Activated gamma-delta T cell treated with anti-CD3 and anti-CD28 coated beads, Interleukin-2, amount 50 U/mL, for 16 hours (primary cell): ENCODE measurements around the gene TTC7B.

Experiments
- DNase-seq: peaks from one replicate; pipeline ENCODE4 v3.0.0-alpha.2; 2020; ENCODE audit warnings: low read depth

TTC7B gene

GRCh38 chr14:90648421-90648820 lies 167.8 kb downstream of the TTC7B start:
- DNase-seq, result no peak

- no peak for DNase-seq
Observed at GRCh38 chr14:90647473-90648005, 168.7 kb downstream of the TTC7B start.

- DNase-seq, result no peak
Observed at GRCh38 chr14:90645842-90646443, 170.3 kb downstream of the TTC7B start.

- no peak for DNase-seq
Observed at GRCh38 chr14:90644882-90645281, 171.3 kb downstream of the TTC7B start.

DNA sequence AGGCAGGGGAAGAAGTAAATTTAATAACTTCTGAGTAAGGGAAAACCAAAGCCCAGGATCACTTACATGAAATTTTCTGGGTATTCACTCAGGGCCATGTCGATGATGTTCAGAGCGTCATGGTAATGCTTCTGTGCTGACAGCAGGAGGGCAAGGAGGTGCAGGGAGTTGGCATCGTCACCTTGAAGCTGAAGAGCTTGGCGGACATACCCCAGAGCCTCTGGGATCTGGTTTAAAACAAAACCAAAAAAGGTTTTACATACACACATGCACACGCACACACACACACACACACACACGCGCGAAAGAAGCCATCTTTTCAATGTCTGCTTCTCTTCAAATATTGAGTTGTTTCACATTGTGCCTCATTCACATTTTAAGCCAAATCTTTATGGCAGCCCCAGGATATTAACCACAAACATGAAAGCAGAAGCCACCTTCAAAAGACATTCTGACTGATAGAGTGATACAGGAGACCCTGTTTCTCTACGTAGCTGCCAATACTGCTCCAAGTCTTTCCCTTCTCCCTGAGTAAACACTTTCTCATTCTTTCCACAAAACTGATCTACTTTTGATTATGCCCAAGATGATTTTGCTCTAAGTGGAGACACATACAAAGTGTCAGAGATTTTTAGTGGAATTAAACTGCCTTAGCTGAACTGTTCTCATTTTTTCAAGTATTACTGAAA lies 172.1 kb downstream of the TTC7B start:
- DNase-seq, result no peak

DNA sequence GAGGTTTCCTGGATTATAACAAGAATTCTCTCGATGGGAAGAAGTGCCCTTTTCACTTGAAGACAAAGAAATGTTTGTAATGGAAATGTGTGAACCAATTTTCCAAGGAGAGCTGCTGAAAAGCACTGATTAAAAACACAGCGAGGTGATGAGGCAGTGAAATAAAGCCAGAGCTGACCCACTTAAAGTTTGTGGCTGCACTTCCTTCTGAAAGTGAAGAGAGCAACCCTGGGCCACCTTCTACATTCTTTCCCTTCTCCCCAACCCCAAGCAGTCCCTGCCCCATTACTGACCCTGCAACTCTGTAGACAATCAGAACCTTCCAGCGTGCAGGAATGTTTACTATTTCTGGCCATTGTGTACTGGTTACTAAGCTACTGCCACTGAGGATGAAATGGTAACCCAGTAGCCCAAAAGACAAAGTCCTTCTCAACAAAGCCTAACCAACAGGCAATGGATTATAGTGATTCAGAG lies 173.9 kb downstream of the TTC7B start:
- DNase-seq, result no peak

DNA sequence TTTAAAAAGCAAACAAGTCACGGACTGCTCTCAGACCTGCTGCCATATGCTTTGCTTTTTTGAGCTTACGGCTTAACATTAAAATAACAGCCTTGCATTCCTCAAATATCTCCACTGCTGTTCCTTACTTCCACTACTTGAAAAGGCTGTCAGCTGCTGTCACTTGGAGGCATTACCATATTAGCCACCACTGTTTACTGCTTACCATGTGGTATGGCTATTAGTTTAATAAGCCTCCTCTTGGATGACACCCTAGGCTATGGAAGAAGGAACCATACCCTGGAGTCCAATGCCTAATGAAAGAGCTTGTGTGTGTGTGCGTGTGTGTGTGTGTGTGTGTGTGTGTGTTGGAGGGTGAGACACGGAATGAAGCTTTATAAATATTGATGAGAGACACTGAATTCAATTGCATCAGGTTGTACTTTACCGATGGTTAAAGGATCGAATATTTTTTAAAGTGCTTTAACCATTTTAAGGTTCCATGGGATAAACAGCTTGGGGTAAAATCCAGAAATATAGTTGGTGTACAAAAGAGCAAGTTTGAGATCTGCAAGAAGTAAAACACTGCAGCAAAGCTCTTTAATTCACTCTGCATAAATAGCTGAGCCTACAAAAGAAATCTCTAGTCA lies 174.5 kb downstream of the TTC7B start:
- DNase-seq, result no peak

DNA sequence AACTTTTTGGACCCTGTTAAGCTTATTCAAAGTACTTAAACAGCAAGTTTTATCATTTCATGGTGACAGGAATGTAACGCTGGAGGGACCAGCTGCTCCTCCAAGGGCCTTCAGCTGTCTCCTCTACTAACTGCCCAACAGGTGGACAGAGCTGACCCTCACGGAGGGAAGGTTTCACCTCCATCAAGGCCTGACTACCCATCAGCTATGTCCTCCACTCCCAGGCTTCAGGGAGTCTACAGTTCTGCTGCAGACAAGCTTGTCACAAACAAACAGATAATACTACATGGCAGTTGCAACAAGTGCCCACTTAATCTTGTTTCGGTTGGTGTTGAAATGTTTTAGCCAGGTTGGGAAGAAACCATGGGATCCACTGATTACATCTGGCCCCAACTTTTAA lies 175.1 kb downstream of the TTC7B start:
- no peak for DNase-seq

DNA sequence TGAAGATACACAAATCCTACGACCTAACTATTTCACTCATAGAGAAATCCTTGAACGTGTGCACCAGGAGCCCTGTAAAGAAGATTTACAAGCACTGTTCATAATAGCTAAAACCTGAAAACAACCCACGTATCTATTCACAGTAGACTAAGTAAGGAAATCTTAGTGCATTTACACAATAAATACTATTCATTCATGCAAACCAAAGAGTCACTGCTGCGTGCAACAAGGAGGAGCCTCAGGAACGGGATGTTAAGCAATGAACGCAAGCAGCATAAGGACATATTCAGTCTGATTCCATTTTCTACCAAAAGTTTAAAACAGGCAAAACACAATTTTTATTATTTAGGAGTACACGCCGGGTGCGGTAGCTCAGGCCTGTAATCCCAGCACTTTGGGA lies 176.6 kb downstream of the TTC7B start:
- no peak for DNase-seq

DNA sequence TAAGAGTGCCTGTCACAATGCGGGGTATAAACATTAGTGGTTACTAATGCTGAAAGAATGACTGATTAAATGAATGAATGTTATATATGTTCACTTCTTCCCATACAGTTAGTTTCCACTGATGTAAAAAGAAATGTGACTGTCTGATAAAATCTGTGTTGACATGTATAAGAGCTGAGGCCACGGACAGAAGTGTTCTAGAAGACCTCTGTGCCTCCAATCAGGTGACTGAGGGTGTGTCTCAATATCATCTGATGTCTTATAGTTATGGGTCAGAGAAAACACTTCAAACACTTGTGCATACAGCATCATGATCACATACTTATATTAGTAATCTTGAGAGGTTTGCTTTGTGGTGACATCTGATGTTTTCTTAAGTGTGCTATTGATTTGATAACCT lies 183.4 kb downstream of the TTC7B start:
- DNase-seq, result no peak

- no peak for DNase-seq
Observed at GRCh38 chr14:90632451-90632850, 183.8 kb downstream of the TTC7B start.

GRCh38 chr14:90630171-90630806 lies 185.9 kb downstream of the TTC7B start:
- DNase-seq, result no peak

DNA sequence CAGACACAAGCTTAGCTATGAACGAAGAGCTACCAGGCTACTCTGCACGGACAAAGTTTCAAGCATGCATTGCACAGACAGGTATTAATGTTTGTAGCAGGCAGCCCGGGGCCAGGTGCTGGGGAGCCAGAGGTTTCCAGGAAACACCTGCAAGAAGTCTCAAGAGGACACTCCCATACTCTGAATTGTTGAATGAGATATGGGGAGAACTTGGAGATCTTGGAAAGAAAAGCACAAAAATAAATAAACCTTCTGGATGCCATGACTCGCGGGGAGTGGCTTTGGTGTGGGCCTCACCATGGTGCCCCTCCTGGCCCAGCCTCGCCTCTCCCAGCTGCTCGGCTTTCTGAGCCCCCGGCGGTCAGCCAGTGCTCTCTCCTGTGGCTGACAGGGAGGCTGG lies 186.8 kb downstream of the TTC7B start:
- DNase-seq, result no peak

- no peak for DNase-seq
Observed at GRCh38 chr14:90628825-90629224, 187.4 kb downstream of the TTC7B start.

- no peak for DNase-seq
Observed at GRCh38 chr14:90627478-90627877, 188.8 kb downstream of the TTC7B start.

GRCh38 chr14:90626550-90626949 lies 189.7 kb downstream of the TTC7B start:
- DNase-seq, result no peak

DNA sequence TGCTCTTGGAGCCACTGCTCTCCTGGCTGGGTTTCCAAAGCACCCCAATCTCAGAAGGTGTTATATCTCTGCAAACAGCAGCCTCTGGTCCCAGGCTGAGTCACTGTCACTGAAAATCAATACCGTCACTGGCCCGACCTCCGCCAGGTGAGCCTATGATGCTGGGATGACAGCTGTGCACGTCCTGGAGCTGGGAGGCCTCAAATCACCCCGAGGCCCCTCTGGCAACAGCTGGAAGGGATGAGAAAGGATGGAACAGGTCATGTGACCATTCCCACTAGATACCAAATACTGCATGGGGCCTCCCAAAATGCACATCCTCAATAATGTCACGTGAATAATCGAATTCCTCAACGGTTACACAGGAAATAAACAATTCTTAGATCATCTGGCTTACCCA lies 190.8 kb downstream of the TTC7B start:
- no peak for DNase-seq

- no peak for DNase-seq
Observed at GRCh38 chr14:90624732-90625400, 191.4 kb downstream of the TTC7B start.

DNA sequence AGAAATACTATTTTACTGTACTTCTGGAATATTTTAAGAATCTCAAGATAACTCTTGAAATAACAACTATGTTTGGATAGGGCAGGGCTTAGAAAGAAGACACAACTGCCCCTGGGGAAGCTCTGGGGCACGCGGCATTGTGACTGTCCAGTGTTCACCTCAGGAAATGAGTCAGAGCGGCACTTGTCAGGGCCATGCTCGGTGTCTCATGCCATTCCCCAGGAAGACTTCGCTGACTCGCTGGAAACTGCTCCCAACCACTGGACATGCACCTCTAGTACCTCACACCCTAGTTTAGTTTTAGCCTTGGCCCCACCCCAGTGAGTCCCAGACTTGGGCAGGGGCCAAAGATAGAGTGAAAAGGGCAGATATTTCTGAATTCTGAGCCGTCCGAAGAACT lies 192.0 kb downstream of the TTC7B start:
- DNase-seq, result no peak

DNA sequence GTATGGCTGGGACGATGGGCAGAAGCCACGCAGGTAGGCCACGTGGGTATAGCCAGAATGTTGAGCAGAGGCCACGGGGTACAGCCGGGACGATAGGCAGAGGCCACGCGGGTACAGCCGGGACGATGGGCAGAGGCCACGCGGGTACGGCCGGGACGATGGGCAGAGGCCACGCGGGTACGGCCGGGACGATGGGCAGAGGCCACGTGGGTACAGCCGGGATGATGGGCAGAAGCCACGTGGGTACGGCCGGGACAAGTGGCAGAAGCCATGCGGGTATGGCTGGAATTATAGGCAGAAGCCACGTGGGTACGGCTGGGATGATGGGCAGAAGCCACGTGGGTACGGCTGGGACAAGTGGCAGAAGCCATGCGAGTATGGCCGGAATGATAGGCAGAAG lies 195.0 kb downstream of the TTC7B start:
- no peak for DNase-seq

GRCh38 chr14:90620568-90621077 lies 195.6 kb downstream of the TTC7B start:
- DNase-seq, result no peak

- no peak for DNase-seq
Observed at GRCh38 chr14:90619911-90620310, 196.3 kb downstream of the TTC7B start.
